Measurements from ENCODE around the gene DNAH7. TPM values are rescaled to one million over a fixed set of nuclear protein-coding genes. Genes with fewer than 3 reads are reported as not detected.

The DNAH7 gene
- total RNA-seq, 4 donors from 2014 or later = 0.05 to 0.07 (median 0.05) TPM; not detected in 1

- H3K27me3 ChIP-seq = no peaks in the 10 kb centered on the region
- no peak overlapping the region for H3K4me3 ChIP-seq
- intact Hi-C loops (cut with DNase I; ENCODE audit: low total_unique reads) (no loop called here), in situ Hi-C loops (cut with MboI; ENCODE audit: low sequenced_read_pairs in 4 of 4) (no loop called here)
- no peaks in the 10 kb centered on the region for H3K4me1 ChIP-seq
- no peak for ATAC-seq
- no peak overlapping the region for H3K27ac ChIP-seq
- DNase-seq = no peak
- no peaks in the 10 kb centered on the region for H3K36me3 ChIP-seq
- no peaks in the 10 kb centered on the region for H3K9me3 ChIP-seq
- TF ChIP-seq CTCF (IDR thresholded peaks at IDR 0.05 in 4 of 5, conservative IDR thresholded peaks at IDR 0.05 in 1 of 5) = no peak
- no peak for TF ChIP-seq POLR2A (IDR thresholded peaks at IDR 0.05)
Observed at GRCh38 chr2:195737511-195738325, 330.9 kb downstream of the DNAH7 start.

- TF ChIP-seq CTCF (IDR thresholded peaks at IDR 0.05 in 4 of 5, conservative IDR thresholded peaks at IDR 0.05 in 1 of 5) (no peak), POLR2A (IDR thresholded peaks at IDR 0.05) (no peak)
- in situ Hi-C loops (cut with MboI; ENCODE audit: low sequenced_read_pairs in 4 of 4) = no loop called here
- intact Hi-C loops (cut with DNase I; ENCODE audit: low total_unique reads) = no loop called here
- Histone ChIP-seq H3K9me3 (no peaks in the 10 kb centered on the region), H3K27me3 (no peaks in the 10 kb centered on the region), H3K36me3 (peaks cover 0 to 9% of the 10 kb centered on the region in 2 donors), H3K27ac (no peak overlapping the region), H3K4me1 (no peaks in the 10 kb centered on the region), H3K4me3 (no peak overlapping the region)
- DNase-seq (no peak), ATAC-seq (no peak)
Observed at GRCh38 chr2:195735347-195735746, 333.3 kb downstream of the DNAH7 start.

GRCh38 chr2:195734931-195735330 lies 333.7 kb downstream of the DNAH7 start:
- Histone ChIP-seq H3K9me3 (no peaks in the 10 kb centered on the region), H3K27ac (no peak overlapping the region), H3K36me3 (peaks cover 0 to 12% of the 10 kb centered on the region in 2 donors), H3K4me3 (no peak overlapping the region), H3K4me1 (no peaks in the 10 kb centered on the region), H3K27me3 (no peaks in the 10 kb centered on the region)
- in situ Hi-C loops (cut with MboI; ENCODE audit: low sequenced_read_pairs in 4 of 4) (no loop called here), intact Hi-C loops (cut with DNase I; ENCODE audit: low total_unique reads) (no loop called here)
- TF ChIP-seq POLR2A (IDR thresholded peaks at IDR 0.05) = no peak
- TF ChIP-seq CTCF (IDR thresholded peaks at IDR 0.05 in 4 of 5, conservative IDR thresholded peaks at IDR 0.05 in 1 of 5) = no peak
- ATAC-seq = no peak
- DNase-seq = no peak

- peaks cover 0 to 14% of the 10 kb centered on the region in 2 donors for H3K36me3 ChIP-seq
- H3K4me1 ChIP-seq = no peaks in the 10 kb centered on the region
- ATAC-seq (no peak), DNase-seq (no peak)
- H3K27me3 ChIP-seq = no peaks in the 10 kb centered on the region
- H3K4me3 ChIP-seq = no peak overlapping the region
- in situ Hi-C loops (cut with MboI; ENCODE audit: low sequenced_read_pairs in 4 of 4) = no loop called here
- no peaks in the 10 kb centered on the region for H3K9me3 ChIP-seq
- intact Hi-C loops (cut with DNase I; ENCODE audit: low total_unique reads) = no loop called here
- TF ChIP-seq CTCF (IDR thresholded peaks at IDR 0.05 in 4 of 5, conservative IDR thresholded peaks at IDR 0.05 in 1 of 5) = no peak
- TF ChIP-seq POLR2A (IDR thresholded peaks at IDR 0.05) = no peak
- no peak overlapping the region for H3K27ac ChIP-seq
Observed at GRCh38 chr2:195734395-195734794, 334.2 kb downstream of the DNAH7 start.

Measured in gastrocnemius medialis (tissue), 4 donors.